HG03196 (cell line): Measurements from ENCODE around the gene THAP8.
A peak's percentile ranks its signal among the peaks of the same experiment; 100 is the strongest.

Experiments used
- ATAC-seq: cut with Tn5 transposase; IDR thresholded peaks from one replicate; pipeline ENCODE4 v1.9.1; 2021; ENCODE audit not compliant: unreplicated experiment

The THAP8 gene, protein sequence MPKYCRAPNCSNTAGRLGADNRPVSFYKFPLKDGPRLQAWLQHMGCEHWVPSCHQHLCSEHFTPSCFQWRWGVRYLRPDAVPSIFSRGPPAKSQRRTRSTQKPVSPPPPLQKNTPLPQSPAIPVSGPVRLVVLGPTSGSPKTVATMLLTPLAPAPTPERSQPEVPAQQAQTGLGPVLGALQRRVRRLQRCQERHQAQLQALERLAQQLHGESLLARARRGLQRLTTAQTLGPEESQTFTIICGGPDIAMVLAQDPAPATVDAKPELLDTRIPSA

DNA sequence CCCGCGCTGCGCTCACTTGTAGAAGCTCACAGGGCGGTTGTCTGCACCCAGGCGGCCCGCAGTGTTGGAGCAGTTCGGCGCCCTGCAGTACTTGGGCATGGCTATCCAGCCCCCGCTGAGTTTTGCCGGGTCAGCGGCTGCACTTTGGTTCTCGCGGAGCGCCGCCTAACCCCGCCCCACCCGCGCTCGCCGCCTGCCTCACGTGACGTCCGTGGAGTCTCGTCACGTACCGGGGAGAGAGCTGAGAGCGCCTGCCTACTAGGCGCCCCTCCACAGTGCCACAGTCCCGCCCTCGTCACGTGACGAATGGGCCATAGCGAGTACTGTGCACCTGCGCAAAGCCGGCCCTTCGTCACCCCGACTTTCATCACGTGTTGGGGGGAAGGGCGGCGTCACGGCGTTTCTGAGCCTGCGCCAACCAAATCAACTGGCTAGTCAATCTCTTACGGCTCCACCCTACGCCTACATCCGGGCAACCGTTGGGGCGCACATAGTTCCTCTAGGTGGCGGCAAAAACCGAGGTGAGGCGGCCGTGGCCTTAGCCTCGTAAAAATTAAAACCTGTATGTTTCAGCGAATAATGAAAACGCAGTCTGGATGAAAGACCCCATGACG, at the start of gene THAP8:
Gene THAP8 (minus strand): TSS at position 167 of the 614 bp plus-strand sequence. CDS start 68 bp downstream, at position 99.
- ATAC-seq, result peak; percentile 81

DNA sequence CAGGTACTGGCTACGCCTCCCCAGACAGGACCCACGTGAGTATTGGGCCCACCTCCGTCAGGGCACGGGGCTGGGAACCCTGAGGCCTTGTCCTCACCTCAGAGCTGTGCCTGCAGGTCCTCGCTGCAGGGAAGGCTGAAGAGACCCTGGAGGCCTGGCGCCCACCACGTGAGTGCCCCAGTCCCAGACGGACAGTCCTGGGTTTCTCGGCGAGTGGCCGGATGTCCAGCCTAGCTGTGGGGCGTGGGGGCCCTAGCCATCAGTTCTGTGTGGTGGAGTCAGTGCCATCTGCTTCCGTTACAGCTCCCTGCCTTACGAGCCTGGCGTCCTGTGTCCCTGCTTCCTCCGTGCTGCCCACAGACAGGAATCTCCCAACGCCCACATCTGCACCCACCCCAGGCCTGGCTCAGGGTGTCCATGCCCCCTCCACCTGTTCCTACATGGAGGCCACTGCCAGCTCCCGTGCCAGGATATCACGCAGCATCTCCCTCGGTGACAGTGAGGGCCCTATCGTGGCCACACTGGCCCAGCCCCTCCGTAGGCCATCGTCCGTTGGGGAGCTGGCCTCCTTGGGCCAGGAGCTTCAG, 49.0 kb upstream of the THAP8 start:
- no peak for ATAC-seq

DNA sequence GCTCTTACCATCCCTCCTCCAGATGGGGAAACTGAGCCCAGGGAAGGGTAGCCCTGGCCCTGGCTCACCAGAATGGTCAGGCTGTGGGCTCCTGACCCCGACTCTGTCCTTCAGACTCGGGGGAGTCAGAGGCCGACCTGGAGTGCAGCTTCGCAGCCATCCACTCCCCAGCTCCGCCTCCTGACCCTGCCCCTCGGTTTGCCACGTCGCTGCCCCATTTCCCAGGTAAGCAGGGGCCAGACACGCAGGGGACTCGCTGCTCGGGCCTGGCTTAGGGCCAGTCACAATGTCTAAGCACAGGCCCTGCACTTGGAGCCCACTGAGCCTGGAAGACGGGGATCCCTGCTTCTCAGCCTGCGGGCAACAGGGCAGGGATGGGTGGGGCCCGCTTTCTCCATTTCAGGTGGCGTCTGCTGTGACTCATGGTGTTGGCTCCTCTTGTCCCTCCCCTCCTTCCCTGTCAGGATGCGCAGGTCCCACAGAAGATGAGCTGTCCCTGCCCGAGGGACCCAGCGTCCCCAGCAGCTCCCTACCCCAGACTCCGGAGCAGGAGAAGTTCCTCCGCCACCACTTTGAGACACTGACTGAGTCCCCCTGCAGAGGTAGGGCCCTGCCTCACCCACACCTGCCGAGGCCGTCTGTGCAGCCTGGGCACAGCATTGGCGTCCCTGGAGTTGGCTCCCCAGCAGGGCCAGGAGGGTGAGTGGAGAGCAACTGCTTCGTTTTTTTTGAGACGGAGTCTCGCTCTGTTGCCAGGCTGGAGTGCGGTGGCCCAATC, 47.7 kb upstream of the THAP8 start:
- no peak for ATAC-seq

DNA sequence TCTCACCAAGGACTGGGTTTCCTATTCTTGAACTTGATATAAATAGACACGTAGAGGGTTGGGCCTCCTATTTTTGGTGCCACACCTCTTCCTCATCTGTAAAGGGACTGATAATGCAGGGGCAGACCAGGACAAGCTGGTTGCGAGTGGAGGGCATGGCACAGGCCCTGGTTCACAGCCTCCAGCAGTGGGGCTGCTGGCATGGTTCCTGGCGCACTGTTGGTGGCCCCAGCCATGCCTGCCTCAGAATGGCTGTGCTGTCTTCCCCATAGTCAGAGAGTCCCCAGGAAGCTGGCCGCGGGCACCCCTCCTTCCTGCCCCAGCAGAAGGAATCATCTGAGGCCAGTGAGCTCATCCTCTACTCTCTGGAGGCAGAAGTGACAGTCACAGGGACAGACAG, 46.4 kb upstream of the THAP8 start:
- no peak for ATAC-seq

DNA sequence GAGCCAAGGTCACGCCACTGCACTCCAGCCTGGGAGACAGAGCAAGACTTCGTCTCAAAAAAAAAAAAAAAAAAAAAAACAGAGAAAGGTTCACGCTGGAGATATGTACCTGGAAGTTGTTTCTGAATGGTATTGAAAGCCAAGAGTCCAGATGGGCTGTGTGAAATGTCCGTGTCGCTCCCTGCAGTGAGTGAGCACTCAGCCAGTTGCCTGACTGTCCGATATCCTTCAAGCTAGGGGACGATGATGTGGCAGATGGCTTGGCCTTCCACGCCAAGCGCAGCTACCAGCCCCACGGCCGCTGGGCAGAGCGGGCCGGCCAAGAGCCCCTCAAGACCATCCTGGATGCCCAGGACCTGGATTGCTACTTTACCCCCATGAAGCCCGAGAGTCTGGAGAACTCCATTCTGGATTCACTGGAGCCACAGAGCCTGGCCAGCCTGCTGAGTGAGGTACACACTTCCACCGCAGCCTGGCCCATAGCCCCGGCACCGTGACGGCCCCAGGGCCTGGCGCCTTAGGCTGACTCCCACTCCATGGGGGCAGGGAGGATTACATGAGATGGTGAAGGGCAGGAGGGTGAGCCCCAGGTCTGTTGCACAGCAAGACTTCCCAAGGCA, 45.2 kb upstream of the THAP8 start:
- ATAC-seq, result no peak

DNA sequence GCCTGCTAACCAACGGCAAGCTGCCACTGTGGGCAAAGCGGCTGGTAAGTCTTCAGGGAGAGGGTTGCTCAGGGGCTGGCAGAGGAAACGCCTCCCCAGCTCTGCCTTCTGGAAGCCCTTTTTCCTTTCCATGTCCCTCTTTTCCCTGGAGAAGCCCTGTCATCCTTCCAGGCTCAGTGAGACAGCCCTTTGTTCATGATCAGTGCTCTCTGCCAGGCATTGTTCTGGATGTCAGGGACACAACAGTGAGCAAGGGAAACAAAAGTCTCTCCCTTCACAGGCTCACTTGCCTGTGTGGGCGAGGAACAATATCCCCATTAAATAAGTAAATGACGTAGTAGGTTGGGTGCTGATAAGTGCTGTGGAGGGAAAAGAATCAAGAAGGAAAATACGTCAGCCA, 43.0 kb upstream of the THAP8 start:
- ATAC-seq, result no peak

DNA sequence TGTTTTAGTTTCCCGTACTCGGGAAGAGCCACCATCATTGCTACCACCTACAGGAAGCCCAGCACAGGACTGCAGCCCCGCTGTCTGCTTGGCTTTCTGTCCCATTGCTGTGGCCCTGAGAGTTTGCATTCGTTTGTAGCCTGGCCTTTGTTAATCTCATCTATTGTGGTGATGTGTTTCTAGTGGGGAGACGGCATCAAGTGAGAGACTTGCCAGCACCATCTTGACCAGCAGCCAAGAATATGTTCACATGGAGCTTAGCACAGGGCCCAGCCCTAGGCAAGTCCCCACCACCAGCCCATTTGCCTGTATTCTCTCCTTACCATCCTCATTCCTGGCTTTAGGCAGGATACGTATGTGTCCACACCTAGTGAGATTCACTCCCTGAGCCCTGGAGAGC, 39.6 kb upstream of the THAP8 start:
- ATAC-seq, result no peak

DNA sequence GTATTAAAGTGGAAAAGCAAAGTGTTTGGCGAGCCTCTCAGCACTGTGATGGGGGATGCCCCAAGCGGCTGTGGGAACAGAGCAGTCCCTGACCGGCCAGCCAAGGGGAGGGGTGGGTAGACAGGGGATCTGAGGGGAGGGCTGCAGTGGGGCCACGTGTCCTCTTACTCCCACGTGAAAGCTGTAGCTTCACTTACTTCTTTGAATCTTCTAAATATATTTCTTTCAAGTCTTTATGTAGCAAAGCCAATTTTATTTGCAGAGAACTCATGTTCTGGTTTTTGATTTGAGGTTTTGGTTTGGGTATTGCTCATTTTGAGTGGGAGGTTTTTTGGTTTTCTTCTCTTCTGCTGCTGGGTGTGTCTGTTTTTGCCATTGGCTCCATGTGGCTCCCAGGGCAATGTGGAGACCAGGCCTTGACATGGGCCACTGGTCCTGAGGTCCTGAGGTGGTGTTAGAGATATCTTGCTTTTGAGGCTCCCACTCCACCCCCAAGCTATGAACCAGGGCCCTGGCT, 39.1 kb upstream of the THAP8 start:
- no peak for ATAC-seq

DNA sequence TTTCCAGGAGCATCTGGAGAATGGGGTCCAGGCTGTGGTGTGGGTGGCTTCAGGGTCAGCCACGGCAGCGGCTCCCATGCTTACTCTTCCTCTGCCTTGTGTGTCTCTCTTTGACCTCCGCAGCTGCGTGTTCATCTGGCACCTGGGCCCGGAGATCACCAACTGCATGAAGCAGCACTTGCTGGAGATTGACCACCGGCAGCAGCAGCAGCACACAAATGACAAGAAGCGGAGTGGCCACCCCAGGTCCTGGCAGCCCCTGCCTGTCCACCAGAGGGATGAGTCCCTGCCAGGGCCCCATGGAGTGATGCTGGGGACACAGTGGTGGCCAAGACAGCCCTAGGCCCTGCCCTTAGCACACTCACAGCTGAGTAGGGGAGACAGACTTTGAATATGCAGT, 38.5 kb upstream of the THAP8 start:
- no peak for ATAC-seq

DNA sequence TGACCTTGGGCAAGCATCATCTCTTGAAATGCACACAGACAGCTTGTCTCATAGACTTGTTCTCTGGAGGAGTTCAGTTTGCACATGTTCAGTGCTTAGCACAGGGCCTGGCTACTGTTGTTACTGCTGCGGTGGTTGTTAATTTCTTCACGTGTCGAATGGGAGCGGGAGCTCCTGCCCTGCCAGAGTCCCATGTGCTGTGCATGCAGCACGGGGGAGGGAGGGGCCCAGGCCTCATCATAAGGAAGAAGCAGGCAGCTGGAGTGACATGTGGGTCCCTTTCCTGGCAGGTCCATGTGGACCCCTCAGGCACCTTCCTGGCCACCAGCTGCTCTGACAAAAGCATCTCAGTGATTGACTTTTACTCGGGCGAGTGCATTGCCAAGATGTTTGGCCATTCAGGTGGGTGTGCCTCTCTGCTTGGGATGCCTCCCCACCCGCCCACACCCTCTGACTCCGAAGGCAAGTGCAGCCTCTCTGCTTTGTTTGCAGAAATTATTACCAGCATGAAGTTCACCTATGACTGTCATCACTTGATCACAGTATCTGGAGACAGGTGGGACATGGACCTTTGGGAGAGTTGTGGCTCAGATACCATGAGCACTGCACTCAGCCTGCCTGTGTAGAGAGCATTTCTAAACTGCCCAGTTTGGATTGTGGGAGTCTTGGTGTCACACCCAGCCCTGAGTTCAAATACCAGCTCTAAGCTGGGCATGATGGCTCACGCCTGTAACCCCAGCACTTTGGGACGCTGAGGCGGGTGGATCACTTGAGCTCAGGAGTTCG, 37.0 kb upstream of the THAP8 start:
- no peak for ATAC-seq

DNA sequence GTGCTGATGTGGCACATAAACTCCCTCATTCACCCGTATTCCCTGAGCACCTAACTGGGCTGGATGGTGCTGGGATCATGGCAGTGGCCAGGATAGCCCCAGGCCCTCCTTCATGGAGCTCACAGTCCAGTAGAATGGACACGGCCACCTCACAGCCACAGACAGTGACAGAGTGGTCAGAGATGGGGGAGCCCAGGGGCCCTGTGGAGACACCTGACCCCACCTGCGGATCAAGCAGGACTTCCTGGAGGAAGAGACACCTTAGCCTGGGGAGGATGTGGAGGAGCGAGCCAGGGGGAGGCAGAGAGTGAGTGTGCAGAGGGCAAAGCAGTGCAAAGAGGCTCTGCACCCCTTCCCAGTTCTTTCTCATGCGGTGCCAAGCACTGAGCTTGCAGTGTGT, 35.8 kb upstream of the THAP8 start:
- no peak for ATAC-seq

DNA sequence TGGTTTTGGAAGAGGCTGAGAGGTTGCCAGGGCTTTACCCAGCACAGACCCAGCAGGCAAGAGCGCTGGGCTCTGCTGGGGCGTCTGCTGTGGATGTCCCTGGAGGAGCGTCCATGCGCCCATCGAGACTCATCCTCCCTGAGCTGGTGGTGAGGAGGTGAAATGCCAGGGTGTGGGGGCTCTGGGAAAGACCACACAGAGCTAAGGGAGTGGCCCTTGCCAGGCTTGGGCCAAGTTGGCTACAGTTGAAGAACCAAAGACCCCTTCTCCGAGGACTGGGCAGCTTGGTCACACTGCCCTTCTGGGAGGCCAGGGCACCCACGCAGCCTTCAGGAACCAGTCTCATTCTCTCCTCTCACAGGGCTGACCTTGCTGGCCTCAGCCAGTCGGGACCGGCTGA, 32.2 kb upstream of the THAP8 start:
- ATAC-seq, result no peak

DNA sequence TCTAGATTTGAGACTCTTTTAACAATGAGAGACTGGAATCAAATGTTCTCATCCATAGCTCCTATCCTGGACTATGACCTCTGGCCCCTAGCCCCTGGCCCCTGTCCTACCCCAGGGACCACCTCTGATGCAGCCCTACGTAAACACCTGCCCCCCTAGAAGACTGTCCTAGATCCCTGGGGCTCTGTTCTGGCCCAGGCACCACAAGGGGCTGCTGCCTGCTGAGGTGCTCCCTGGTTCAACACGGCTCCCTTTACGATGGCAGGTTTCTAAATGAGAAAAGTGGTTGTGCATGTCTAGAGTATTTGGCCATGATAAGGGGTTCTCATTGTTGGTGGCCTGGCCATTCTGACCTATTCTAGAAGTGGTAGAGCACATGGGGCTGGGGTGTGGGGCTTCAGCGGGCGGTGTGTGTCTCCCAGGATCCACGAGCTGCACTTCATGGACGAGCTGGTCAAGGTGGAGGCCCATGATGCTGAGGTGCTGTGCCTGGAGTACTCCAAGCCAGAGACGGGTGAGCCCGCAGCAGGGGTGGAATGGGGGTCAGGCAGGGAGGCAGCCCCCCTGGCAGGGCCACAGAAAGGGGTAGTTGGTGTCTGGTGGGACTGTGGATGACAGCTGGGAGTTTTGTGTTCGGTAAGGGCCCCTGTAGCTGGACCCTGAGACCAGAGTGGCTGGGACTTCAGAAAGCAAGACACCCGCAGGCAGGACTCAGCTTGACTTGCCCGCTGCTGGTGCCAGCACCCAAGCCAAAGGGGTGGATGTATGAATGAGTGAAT, 30.3 kb upstream of the THAP8 start:
- no peak for ATAC-seq

DNA sequence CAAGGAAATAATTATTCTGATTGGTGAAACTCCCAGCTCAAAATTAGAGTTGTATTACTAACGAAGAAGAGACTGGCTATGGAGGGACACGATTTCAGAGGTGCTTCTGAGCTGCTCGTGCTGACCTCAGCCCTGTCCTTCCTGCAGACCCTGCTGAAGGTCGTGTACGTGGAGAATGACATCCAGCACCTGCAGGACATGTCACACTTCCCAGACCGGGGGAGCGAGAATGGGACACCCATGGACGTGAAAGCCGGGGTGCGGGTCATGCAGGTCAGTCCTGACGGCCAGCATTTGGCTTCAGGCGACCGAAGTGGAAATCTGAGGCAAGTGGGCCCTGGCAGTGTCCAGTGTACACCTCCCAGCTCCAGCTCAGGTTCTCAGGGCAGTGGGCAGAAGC, 28.8 kb upstream of the THAP8 start:
- no peak for ATAC-seq

DNA sequence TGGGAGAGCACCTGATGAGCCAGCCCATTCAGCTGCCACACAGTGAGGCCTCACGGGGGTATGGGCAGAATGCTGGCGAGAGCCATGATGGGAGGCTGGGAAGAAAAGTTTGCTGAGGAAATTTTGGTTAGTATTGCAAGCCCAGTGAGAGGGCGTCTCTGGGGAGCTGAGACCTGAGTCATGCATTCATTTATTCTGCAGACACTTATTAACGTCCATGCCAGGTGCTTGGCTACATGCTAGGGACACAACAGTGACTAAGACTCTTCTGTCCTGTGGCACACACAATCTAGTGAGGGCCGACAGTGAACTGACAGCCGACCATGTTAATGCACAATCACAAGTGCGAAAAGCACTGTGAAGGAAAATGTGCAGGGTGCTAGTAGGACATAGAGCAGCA, 27.8 kb upstream of the THAP8 start:
- no peak for ATAC-seq

DNA sequence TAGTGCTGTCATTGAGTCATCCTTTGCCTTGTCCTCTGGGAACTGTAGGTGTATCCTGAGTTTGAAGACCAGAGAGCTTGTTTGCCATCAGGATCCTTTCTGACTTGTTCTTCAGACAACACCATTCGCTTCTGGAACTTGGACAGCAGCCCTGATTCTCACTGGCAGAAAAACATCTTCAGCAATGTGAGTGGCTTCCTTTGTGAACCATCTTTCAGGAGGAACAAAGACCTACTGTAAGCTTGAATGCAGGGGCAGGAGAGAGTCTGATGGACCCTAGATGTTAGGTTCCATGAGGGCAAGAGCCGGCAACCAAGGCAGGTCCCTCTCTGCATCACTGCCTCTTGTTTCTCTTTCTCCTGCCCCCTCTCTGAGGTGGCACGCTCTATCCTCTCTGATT, 27.3 kb upstream of the THAP8 start:
- ATAC-seq, result no peak

DNA sequence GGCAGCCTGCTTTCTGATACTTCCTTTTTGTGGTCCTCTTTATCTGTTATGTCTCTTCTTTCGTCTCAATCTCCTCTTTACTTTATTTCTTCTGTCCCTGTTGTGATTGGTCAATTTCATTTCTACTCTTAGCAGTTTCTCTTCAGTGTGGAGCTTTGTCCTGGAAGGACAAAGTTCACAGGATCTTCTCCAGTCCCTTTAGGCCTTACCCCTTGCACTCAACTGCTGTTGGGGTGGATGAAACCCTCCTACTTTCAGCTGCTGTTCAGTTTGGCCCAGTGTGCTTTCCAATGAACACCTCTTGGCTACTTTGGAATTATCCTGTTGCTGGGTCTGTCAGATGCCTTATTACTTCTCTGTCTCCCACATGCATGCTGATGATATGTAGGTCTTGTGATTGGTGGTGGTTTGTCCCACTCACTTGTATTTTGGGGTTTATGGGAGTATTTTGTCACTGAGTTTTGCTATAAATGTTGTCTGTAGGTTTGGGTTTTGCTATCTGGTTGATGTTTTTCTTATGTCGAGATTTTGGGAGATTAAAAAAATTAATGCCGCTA, 25.4 kb upstream of the THAP8 start:
- ATAC-seq, result no peak

DNA sequence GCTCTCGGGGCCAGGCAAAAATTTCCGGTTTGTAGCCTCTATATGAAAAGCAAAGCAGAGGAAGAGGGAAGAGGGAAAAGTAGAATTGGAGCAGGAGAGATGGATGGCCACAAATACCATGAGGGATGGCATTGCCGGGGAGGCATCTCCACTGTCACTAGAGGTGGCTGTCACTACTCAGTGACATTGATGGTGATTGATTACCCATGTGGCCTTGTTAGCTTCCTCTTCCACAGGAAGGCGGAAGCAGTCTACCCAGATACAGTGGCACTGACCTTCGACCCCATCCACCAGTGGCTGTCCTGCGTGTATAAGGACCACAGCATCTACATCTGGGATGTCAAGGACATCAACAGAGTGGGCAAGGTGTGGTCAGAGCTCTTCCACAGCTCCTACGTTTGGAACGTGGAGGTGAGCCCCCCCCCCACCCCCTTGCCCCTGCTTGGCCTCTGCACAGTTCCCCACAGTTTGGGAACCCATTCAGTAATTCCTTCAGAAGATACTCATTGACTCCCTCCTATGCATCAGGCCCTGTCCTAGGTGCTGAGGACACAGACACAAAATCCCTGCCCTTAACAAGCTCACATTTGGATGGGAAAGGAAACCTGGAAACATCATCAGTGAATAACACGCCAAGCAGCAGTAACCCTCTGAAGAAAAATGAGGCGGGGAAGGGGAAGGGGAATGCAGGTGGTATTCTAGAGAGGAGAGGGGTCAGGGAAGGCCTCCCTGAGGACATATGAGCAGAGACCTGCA, 19.2 kb upstream of the THAP8 start:
- ATAC-seq, result no peak

DNA sequence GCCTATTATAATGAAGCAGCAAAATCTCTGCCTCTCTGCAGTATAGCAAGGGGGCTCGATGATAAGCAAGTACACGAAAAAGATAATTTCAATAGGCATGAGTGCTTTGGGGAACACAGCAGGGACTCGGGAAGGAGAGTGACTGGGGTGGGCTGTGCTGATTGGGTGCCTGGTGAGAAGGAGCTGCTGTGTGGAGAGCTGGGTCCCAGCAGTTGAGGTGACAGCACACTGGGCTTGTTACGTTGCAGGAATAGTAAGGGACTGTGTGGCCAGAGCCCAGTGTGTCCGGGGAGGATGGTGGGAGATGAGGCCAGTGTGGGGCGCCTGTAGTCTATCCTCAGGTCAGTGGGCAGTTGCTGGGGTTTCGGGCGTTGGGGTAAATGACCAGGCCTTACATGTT, 18.0 kb upstream of the THAP8 start:
- ATAC-seq, result no peak
